Measurements from ENCODE around the gene STOML3.

DNA sequence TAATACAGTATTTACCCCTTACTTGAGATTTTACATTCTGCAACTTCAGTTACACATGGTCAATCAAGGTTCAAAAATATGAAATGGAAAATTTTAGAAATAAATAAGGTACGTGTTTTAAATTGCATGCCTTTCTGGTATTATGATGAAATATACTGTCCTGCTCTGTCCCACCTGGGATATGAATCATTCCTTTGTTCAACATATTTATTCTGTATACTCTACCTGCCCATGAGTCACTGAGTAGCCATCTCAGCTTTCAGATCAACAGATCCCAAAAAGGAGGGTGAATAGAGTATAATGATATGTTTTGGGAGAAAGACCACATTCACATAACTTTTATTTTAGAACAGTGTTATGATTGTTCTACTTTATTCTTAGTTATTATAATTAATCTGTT is 37.8 kb downstream of the STOML3 start:
- TF ChIP-seq, protein P1, sequence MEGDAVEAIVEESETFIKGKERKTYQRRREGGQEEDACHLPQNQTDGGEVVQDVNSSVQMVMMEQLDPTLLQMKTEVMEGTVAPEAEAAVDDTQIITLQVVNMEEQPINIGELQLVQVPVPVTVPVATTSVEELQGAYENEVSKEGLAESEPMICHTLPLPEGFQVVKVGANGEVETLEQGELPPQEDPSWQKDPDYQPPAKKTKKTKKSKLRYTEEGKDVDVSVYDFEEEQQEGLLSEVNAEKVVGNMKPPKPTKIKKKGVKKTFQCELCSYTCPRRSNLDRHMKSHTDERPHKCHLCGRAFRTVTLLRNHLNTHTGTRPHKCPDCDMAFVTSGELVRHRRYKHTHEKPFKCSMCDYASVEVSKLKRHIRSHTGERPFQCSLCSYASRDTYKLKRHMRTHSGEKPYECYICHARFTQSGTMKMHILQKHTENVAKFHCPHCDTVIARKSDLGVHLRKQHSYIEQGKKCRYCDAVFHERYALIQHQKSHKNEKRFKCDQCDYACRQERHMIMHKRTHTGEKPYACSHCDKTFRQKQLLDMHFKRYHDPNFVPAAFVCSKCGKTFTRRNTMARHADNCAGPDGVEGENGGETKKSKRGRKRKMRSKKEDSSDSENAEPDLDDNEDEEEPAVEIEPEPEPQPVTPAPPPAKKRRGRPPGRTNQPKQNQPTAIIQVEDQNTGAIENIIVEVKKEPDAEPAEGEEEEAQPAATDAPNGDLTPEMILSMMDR (IDR thresholded peaks at IDR 0.05): no peak
- no peak for TF ChIP-seq POLR2A (IDR thresholded peaks at IDR 0.05)

Measured in lower leg skin (tissue), 3 donors.